ENCODE measurements around the gene EXOC6.

DNA sequence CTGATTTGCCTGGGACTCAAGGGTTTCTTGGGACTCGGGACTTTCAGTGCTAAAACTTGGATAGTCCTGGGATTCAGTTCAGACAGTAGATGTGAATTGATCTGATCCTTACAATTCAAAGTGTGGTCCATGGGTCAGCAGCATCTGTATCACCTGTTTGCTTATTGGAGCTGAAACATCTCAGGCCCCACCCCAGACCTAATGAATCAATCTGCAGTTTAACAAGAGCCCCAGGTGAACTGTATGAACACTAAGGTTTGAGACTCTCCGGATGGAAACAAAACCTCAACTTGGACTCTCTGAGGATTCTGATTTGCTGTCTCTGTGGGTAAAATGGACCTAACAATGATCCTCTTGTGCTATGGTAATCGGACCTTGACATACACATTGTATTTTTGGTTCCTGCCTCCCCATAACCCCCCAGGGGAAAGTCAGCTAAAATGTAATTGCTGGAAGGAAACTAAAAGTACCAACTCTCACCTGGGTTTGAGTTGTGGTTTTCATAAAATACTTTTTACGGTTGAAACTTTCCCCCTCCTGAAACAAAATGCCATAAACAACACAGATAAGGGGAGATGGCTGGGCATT, 237.0 kb downstream of the EXOC6 start:
- TF ChIP-seq POLR2A (IDR thresholded peaks at IDR 0.05): no peak
- TF ChIP-seq, protein P1, sequence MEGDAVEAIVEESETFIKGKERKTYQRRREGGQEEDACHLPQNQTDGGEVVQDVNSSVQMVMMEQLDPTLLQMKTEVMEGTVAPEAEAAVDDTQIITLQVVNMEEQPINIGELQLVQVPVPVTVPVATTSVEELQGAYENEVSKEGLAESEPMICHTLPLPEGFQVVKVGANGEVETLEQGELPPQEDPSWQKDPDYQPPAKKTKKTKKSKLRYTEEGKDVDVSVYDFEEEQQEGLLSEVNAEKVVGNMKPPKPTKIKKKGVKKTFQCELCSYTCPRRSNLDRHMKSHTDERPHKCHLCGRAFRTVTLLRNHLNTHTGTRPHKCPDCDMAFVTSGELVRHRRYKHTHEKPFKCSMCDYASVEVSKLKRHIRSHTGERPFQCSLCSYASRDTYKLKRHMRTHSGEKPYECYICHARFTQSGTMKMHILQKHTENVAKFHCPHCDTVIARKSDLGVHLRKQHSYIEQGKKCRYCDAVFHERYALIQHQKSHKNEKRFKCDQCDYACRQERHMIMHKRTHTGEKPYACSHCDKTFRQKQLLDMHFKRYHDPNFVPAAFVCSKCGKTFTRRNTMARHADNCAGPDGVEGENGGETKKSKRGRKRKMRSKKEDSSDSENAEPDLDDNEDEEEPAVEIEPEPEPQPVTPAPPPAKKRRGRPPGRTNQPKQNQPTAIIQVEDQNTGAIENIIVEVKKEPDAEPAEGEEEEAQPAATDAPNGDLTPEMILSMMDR (IDR thresholded peaks at IDR 0.05): no peak
- no peak for TF ChIP-seq POLR2AphosphoS5 (IDR thresholded peaks at IDR 0.05)
